WTC11 (cell line): ENCODE measurements around the gene CD70. TPM values are rescaled to one million over a fixed set of nuclear protein-coding genes. Genes with fewer than 3 reads are reported as not detected.

Experiments used
- ATAC-seq: fragments of 200-7000 bp; cut with Tn5 transposase; 2 replicates; pipeline ENCODE4 v1.10.0; 2021; ENCODE audit warnings: mild to moderate bottlenecking, moderate library complexity
- CTCF ChIA-PET: fragments of 300-600 bp; sonication (Branson Sonifier 250); formaldehyde crosslinking; loops from one replicate; lab custom pipeline; 2021; ENCODE audit warnings: antibody characterized with exemption; lab: Charles Lee
- POLR2A ChIA-PET: fragments of 350-600 bp; sonication (Branson Sonifier 250); formaldehyde crosslinking; loops from one replicate; lab custom pipeline; 2021; ENCODE audit warnings: antibody characterized with exemption; lab: Charles Lee
- DNase-seq: peaks from one replicate; pipeline ENCODE4 v3.0.0; 2021; ENCODE audit warnings: low spot score
- H3K27ac Mint-ChIP-seq: 2 replicates; pipeline ENCODE4 v1.8.0; 2021; ENCODE audit warnings: mixed read lengths
- H3K27me3 Mint-ChIP-seq: 2 replicates; pipeline ENCODE4 v1.8.0; 2021; ENCODE audit warnings: low read depth, mild to moderate bottlenecking, moderate library complexity, mixed read lengths
- H3K36me3 Mint-ChIP-seq: 2 replicates; pipeline ENCODE4 v1.8.0; 2021; ENCODE audit warnings: mixed read lengths
- H3K4me1 Mint-ChIP-seq: 2 replicates; pipeline ENCODE4 v1.8.0; 2022; ENCODE audit warnings: mixed read lengths
- H3K4me3 Mint-ChIP-seq: 2 replicates; pipeline ENCODE4 v1.8.0; 2021; ENCODE audit warnings: mild to moderate bottlenecking, moderate library complexity, mixed read lengths
- H3K9me3 Mint-ChIP-seq: 2 replicates; pipeline ENCODE4 v1.8.0; 2021; ENCODE audit warnings: mixed read lengths
- CREB1 ChIP-seq: sonication (generic); formaldehyde crosslinking; IDR thresholded peaks from 2 replicates; pipeline ENCODE4 v1.8.0; 2023; ENCODE audit warnings: mild to moderate bottlenecking, missing genetic modification reagents
- E2F5 ChIP-seq: sonication (generic); formaldehyde crosslinking; IDR thresholded peaks from 2 replicates; pipeline ENCODE4 v1.8.1; 2022; ENCODE audit warnings: mild to moderate bottlenecking, moderate library complexity, missing genetic modification reagents
- IRF2 ChIP-seq: sonication (generic); formaldehyde crosslinking; IDR thresholded peaks from 2 replicates; pipeline ENCODE4 v1.8.0; 2022; ENCODE audit warnings: low read depth, missing genetic modification reagents, borderline replicate concordance
- JAZF1 ChIP-seq: fragments of 250-450 bp; sonication (Bioruptor Pico); IDR thresholded peaks from 2 replicates; pipeline ENCODE4 v1.9.0; 2021; ENCODE audit warnings: moderate library complexity, mild to moderate bottlenecking, inconsistent platforms
- JUN ChIP-seq: sonication (generic); formaldehyde crosslinking; IDR thresholded peaks from 2 replicates; pipeline ENCODE4 v1.8.0; 2023; ENCODE audit warnings: mild to moderate bottlenecking, missing genetic modification reagents
- KAT7 ChIP-seq: sonication (generic); formaldehyde crosslinking; IDR thresholded peaks from 2 replicates; pipeline ENCODE4 v1.8.1; 2023; ENCODE audit warnings: missing genetic modification reagents, mild to moderate bottlenecking, borderline replicate concordance
- MAX ChIP-seq: sonication (generic); formaldehyde crosslinking; IDR thresholded peaks from 2 replicates; pipeline ENCODE4 v1.8.0; 2022; ENCODE audit warnings: mild to moderate bottlenecking, missing genetic modification reagents
- MXD4 ChIP-seq: fragments of 250-450 bp; sonication (Bioruptor Pico); IDR thresholded peaks from 2 replicates; pipeline ENCODE4 v1.8.0; 2021; ENCODE audit warnings: mild to moderate bottlenecking, moderate library complexity, borderline replicate concordance
- NFE2L1 ChIP-seq: sonication (generic); formaldehyde crosslinking; IDR thresholded peaks from 2 replicates; pipeline ENCODE4 v1.8.1; 2023; ENCODE audit warnings: missing genetic modification reagents
- OVOL2 ChIP-seq: fragments of 250-450 bp; sonication (Bioruptor Pico); IDR thresholded peaks from 2 replicates; pipeline ENCODE4 v1.9.0; 2021; ENCODE audit warnings: mild to moderate bottlenecking, borderline replicate concordance
- PRRX2 ChIP-seq: fragments of 250-450 bp; sonication (Bioruptor Pico); IDR thresholded peaks from 2 replicates; pipeline ENCODE4 v1.8.0; 2021; ENCODE audit warnings: mild to moderate bottlenecking
- SP1 ChIP-seq: sonication (generic); formaldehyde crosslinking; conservative IDR thresholded peaks from 2 replicates; pipeline ENCODE4 v1.8.1; 2022; ENCODE audit warnings: missing genetic modification reagents
- TEAD1 ChIP-seq: sonication (generic); formaldehyde crosslinking; IDR thresholded peaks from 2 replicates; pipeline ENCODE4 v1.8.0; 2022; ENCODE audit warnings: mild to moderate bottlenecking, missing genetic modification reagents
- TEAD4 ChIP-seq: sonication (generic); formaldehyde crosslinking; IDR thresholded peaks from 2 replicates; pipeline ENCODE4 v1.8.0; 2022; ENCODE audit warnings: mild to moderate bottlenecking, missing genetic modification reagents
- ZBTB43 ChIP-seq: sonication (generic); formaldehyde crosslinking; IDR thresholded peaks from 2 replicates; pipeline ENCODE4 v1.8.1; 2023; ENCODE audit warnings: mild to moderate bottlenecking, missing genetic modification reagents
- ZMAT4 ChIP-seq: fragments of 250-450 bp; sonication (Bioruptor Pico); IDR thresholded peaks from 2 replicates; pipeline ENCODE4 v1.9.0; 2021; ENCODE audit warnings: mild to moderate bottlenecking
- ZNF219 ChIP-seq: sonication (generic); formaldehyde crosslinking; IDR thresholded peaks from 2 replicates; pipeline ENCODE4 v1.8.0; 2023; ENCODE audit warnings: missing genetic modification reagents, mild to moderate bottlenecking, borderline replicate concordance
- ZNF232 ChIP-seq: sonication (generic); formaldehyde crosslinking; IDR thresholded peaks from 2 replicates; pipeline ENCODE4 v1.8.0; 2022; ENCODE audit warnings: mild to moderate bottlenecking, missing genetic modification reagents
- ZNF416 ChIP-seq: fragments of 250-450 bp; sonication (Bioruptor Pico); IDR thresholded peaks from 2 replicates; pipeline ENCODE4 v1.9.0; 2021; ENCODE audit warnings: mild to moderate bottlenecking, inconsistent platforms
- ZNF425 ChIP-seq: fragments of 250-450 bp; sonication (Bioruptor Pico); conservative IDR thresholded peaks from 2 replicates; pipeline ENCODE4 v1.9.0; 2021; ENCODE audit warnings: mild to moderate bottlenecking
- total RNA-seq: library from RNA; stranded (reverse); gene quantifications from 3 replicates; pipeline ENCODE4 v1.2.3, GENCODE V29; 2021
- TF ChIP-seq, protein P1 (sequence below): fragments of 200-600 bp; IDR thresholded peaks from 2 replicates; pipeline ENCODE4 v1.8.0; 2022; ENCODE audit warnings: antibody characterized with exemption
- TF ChIP-seq, protein P2 (sequence below): sonication (generic); formaldehyde crosslinking; IDR thresholded peaks from 2 replicates; pipeline ENCODE4 v1.8.0; 2023; ENCODE audit warnings: missing genetic modification reagents
- TF ChIP-seq, protein P3 (sequence below): sonication (generic); formaldehyde crosslinking; IDR thresholded peaks from 2 replicates; pipeline ENCODE4 v1.8.1; 2022; ENCODE audit warnings: missing genetic modification reagents, borderline replicate concordance

Gene CD70
- total RNA-seq, 1 experiment from 2014 or later = 2.1 TPM

DNA sequence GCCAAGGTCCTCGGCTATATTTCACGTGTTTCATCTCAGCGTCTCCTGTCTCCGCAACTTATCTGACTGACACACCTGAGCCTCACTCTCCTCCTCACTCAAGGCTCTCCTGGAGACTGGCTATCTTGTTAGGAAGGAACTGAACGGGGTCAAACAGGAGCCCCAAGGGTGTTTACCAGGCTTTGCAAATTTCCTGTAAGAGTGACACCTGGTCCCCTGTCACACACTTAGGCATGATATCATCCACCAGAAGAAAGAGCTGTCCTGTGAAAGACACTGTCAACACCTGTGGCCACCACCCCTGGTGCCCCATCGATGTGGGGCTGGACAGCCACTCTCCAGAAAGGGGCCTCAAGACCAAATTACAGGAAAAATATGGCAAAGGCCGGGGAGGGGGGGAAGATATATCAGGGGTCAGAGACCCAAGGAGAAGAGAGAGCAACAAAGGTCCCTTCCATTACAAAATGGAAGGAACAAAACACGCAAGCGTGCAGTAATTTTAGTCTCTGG, 2.9 kb downstream of the CD70 start (continued):
- TF ChIP-seq, protein P1, sequence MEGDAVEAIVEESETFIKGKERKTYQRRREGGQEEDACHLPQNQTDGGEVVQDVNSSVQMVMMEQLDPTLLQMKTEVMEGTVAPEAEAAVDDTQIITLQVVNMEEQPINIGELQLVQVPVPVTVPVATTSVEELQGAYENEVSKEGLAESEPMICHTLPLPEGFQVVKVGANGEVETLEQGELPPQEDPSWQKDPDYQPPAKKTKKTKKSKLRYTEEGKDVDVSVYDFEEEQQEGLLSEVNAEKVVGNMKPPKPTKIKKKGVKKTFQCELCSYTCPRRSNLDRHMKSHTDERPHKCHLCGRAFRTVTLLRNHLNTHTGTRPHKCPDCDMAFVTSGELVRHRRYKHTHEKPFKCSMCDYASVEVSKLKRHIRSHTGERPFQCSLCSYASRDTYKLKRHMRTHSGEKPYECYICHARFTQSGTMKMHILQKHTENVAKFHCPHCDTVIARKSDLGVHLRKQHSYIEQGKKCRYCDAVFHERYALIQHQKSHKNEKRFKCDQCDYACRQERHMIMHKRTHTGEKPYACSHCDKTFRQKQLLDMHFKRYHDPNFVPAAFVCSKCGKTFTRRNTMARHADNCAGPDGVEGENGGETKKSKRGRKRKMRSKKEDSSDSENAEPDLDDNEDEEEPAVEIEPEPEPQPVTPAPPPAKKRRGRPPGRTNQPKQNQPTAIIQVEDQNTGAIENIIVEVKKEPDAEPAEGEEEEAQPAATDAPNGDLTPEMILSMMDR = no peak

GRCh38 chr19:6587093-6587820, 3.7 kb downstream of the CD70 start:
- CTCF ChIA-PET = interaction anchor here (1.0 to 2.1 kb wide), 5 partner anchors 9 to 71 kb away, joined by 3 to 7 read pairs (median 4); partner anchors contain the start of gene TNFSF9
- ATAC-seq (peak; percentile 18), DNase-seq (peak; percentile 28)
- H3K4me3 Mint-ChIP-seq = peak overlapping the region; percentile 73
- H3K9me3 Mint-ChIP-seq = no peaks in the 10 kb centered on the region
- peaks cover 96% of the 10 kb centered on the region for H3K27me3 Mint-ChIP-seq
- H3K4me1 Mint-ChIP-seq = peaks cover 36% of the 10 kb centered on the region
- no peak overlapping the region; the same call in 1 of the 2 replicates for H3K27ac Mint-ChIP-seq
- TF ChIP-seq ZBTB43 = peak; percentile 78; the same call in 1 of the 2 replicates
- peak; percentile 29; the same call in 1 of the 2 replicates for TF ChIP-seq NFE2L1 (CRISPR knock-in tag)
- peak; percentile 23; the same call in 1 of the 2 replicates for TF ChIP-seq MAX (CRISPR knock-in tag)
- no peak for TF ChIP-seq JAZF1 (CRISPR knock-in tag)
- 0 out of 2 replicates have a peak, but pooled peaks have one; percentile 59 for TF ChIP-seq JUN
- TF ChIP-seq TEAD1 (CRISPR knock-in tag) = 0 out of 2 replicates have a peak, but pooled peaks have one; percentile 54
- TF ChIP-seq, protein P2, sequence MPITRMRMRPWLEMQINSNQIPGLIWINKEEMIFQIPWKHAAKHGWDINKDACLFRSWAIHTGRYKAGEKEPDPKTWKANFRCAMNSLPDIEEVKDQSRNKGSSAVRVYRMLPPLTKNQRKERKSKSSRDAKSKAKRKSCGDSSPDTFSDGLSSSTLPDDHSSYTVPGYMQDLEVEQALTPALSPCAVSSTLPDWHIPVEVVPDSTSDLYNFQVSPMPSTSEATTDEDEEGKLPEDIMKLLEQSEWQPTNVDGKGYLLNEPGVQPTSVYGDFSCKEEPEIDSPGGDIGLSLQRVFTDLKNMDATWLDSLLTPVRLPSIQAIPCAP = no peak
- TF ChIP-seq KAT7 (CRISPR knock-in tag) = 0 out of 2 replicates have a peak, but pooled peaks have one; percentile 43
- TF ChIP-seq TEAD4 (CRISPR knock-in tag) = no peak
- TF ChIP-seq SP1 (CRISPR knock-in tag) = 0 out of 2 replicates have a peak, but pooled peaks have one; percentile 28
- TF ChIP-seq ZNF219 (CRISPR knock-in tag) = peak; percentile 44; the same call in 1 of the 2 replicates
- TF ChIP-seq MXD4 = no peak
- TF ChIP-seq, protein P3, sequence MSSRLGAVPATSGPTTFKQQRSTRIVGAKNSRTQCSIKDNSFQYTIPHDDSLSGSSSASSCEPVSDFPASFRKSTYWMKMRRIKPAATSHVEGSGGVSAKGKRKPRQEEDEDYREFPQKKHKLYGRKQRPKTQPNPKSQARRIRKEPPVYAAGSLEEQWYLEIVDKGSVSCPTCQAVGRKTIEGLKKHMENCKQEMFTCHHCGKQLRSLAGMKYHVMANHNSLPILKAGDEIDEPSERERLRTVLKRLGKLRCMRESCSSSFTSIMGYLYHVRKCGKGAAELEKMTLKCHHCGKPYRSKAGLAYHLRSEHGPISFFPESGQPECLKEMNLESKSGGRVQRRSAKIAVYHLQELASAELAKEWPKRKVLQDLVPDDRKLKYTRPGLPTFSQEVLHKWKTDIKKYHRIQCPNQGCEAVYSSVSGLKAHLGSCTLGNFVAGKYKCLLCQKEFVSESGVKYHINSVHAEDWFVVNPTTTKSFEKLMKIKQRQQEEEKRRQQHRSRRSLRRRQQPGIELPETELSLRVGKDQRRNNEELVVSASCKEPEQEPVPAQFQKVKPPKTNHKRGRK (CRISPR knock-in tag) = peak; percentile 84; the same call in 1 of the 2 replicates
- POLR2A ChIA-PET = interaction anchor here (1.0 to 2.4 kb wide), 3 partner anchors 48 to 56 kb away, joined by 3 to 13 read pairs (median 5); partner anchors contain the start of gene TNFSF9
- no peaks in the 10 kb centered on the region for H3K36me3 Mint-ChIP-seq

- CTCF ChIA-PET = interaction anchor here (0.7 to 2.1 kb wide), 6 partner anchors 9 to 878 kb away, joined by 3 to 7 read pairs (median 4); partner anchors contain the start of gene TNFSF9
- Mint-ChIP-seq H3K9me3 (no peaks in the 10 kb centered on the region), H3K4me1 (peaks cover 36% of the 10 kb centered on the region), H3K27me3 (peaks cover 92% of the 10 kb centered on the region), H3K36me3 (no peaks in the 10 kb centered on the region), H3K27ac (no peak overlapping the region; the same call in 1 of the 2 replicates), H3K4me3 (peak overlapping the region; percentile 73)
- no peak for DNase-seq
- POLR2A ChIA-PET = interaction anchor here (0.6 to 2.4 kb wide), 4 partner anchors 47 to 68 kb away, joined by 3 to 13 read pairs (median 4); partner anchors contain the start of gene TNFSF9
- no peak for ATAC-seq
- TF ChIP-seq E2F5 (CRISPR knock-in tag) (no peak), ZNF425 (no peak), ZNF232 (no peak), IRF2 (no peak), PRRX2 (CRISPR knock-in tag) (no peak), ZNF416 (CRISPR knock-in tag) (no peak), OVOL2 (no peak), ZMAT4 (no peak), CREB1 (CRISPR knock-in tag) (no peak)
These were observed 4.2 kb downstream of the CD70 start for GRCh38 chr19:6586726-6587092.
